NCI-H2196 treated with DMSO at 0.1 percent for 48 hours (cell line): ENCODE results near the gene TUBA1B.
A peak's percentile ranks its signal among the peaks of the same experiment; 100 is the strongest.

Experiments used
- DNase-seq: peaks from one replicate; lab custom pipeline; 2025; ENCODE audit not compliant: unreplicated experiment; lab: John Stamatoyannopoulos, UW

Gene TUBA1B

DNA sequence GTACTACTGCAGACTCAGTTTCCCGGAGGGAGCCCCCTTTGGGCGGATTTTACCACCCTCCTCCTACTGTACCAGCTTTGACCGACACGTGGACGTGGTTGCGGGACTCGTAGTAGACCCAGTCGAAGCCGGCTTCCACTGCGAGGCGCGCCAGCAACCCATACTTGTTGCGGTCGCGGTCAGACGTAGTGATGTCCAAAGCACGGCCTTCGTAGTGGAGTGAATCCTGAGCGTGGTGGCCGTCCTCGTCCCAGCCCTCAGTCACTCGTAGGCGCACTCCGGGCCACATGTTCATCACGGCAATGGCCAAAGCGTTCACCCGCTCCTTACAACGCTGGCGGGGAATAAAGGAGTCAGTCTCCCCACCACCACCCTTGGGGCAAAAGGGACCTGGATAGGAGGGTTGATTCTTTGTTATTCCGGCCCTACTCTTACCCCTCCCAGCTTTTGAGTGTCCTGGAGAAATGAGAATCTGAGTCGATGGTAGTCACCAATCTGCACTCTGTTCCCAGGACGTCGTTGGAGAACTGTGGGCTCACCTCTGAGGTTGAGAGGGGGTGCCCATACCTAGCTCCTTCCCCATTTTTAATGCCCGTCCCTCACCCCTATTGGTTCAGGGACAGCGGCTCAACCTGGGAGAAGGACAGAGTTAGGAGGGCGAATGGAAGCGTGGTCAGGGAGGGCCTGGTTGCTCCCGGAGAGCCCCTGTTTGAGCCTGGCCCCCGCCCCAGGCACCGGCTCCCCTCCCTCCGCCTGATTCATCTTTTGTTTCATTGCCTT is 39.9 kb downstream of the TUBA1B start:
- no peak for DNase-seq

DNA sequence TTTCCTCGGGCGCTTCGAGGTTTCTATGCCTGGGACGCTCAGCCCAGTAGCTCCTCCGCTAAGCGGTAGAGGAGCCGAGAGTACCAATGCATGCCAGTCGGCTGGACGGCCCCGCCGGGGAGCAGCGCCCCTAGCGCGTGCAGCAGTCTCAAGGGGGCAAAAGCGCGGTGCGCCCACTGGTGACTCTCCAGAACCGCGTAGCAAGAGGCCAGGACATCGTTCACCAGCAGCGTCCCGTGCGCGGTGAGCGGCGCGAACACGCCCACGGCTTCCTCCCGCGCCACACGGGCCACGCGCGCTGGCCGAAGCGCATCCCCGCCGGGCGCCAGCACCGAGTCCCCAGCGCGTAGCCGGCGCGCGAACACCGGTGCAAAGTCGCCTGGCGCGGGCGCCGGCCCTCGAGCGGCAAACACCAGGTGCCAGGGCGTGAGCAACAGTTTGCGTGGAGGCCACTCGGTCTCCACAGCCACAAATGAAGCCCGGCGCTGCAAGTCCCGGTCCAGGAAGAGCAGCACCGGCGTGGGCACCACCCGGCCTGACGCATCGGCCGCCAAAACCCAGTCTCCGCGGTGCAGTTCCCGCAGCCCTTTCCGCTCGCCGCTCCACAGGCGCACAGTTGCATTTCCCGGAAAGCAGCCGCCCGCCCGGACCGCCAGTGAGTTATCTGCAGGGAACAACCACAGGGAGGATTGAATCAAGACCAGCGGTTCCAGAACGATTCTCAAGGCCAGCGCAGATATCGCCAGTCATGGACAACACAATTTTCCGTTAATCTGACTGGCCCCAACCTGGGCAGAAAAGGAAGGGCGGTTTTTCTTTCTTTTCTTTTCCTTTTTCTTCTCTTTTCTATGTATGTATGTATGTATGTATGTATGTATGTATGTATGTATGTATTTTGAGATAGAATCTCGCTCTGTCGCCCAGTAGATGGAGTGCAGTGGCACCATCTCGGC is 41.1 kb downstream of the TUBA1B start:
- DNase-seq = no peak

DNA sequence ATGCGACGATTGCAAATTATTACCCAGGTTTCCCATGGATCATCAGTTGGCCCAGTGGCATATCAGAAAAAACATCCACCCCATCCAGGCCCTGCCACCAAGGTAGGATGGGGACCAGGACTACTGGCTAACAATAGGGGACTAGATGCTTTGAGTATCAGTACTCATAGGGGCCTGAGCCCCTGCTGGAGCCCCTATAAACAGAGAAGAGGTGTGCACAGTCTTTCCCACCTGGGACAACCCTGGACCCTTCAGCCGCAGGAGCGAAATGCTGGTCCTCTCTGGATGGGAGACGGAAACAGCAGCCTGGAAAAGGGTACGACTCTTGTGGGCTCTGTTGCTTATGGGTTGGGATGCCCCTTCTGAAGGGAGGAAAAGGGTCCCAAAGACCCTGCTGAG is 42.3 kb downstream of the TUBA1B start:
- no peak for DNase-seq

DNA sequence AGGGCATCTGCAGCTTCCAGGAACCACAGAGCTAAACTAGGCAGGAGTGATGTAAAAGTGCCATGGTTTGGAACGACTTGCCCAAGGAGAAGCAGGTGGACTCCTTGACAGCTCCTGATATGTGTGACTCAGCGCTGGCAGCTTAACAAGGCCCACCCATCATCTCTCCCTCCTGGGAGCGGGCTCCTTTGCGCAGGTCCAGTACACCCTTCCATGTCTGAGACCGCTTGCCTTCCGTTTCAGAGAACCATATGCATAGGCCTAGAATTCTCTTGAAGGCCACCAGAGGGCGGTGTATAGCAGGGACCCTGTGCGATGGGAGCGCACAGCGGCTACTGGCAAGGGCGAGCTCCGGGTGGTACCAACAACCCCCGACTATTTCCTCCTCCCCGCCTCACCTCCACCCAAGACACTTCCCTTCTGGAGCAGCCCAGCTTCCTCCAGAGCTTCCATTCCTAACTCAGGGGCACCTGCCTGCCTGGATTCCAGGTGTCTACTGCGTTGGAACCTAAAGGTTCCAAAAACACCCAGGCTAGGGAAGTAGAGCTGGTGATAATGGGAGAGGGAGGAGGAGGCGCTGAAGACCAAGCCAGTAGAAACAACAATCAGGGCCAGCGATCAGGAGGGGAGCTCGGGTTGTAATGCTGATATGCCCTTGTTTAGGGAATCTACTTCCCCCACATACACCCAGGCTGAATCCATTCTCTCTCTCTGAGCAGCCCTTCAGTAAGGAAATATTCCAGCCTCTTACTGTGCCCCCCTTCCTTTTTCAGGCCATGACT is 42.9 kb downstream of the TUBA1B start:
- peak; percentile 98 for DNase-seq

DNA sequence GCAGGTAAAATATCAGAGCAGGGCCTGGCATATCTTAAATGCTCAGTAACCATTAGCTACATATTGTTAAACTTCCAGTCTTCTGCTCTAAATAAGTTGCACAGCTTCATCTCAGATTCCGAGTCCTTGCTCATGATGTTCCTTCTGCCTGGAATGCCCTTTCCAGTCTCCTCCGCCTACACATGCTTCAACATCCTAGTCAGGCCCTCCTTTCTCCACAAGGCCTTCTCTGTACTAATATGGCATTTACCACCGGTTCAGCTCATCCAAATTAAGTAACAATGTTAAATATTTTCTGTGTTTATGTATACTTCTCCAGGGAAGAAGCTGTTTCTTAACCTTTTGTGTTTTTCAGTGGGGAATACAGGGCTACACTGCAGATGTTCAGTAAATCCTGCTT is 45.1 kb downstream of the TUBA1B start:
- DNase-seq = no peak

DNA sequence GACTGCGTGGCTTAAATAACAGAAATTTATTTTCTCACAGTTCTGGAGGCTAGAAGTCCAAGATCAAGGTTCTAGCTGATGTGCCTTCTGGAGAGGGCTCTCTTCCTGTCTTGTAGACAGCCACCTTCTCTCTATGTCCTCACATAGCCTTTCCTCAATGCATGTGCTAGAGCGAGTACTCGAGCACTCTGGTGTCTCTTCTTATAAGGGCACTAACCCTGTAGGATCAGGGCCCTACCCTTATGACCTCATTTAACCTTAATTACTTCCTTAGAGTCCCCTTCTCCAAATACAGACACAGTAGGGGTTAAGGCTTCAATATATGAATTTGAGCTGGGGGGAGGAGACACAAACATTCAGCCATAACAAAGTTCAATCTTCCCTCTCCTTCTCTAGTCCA is 46.8 kb downstream of the TUBA1B start:
- no peak for DNase-seq

DNA sequence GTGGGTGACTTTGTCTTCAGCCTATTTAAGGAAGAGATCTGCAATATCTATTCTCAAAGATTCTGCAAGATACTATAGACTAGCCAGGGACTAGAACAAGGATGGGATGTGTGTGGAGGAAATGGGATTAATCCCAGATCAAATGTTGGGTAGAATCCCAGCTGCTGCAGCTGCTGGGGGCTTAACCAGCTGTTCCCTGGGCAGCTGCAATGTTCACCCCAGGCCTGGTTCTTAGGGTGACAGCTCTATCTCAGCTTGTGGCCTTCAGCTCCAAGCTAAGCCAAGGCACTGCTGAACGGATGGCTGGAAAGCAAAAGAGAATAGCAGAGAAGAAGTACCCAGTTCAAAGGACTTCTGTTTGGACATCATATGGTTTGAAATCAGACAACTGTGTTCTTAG is 51.4 kb downstream of the TUBA1B start:
- no peak for DNase-seq
